GM21528 (cell line): ENCODE results near the gene FBXL4.

Experiments used
- ATAC-seq: cut with Tn5 transposase; IDR thresholded peaks from one replicate; pipeline ENCODE4 v1.9.1; 2021; ENCODE audit warnings: mild to moderate bottlenecking, moderate library complexity; ENCODE audit not compliant: unreplicated experiment, low FRiP score

The FBXL4 gene

DNA sequence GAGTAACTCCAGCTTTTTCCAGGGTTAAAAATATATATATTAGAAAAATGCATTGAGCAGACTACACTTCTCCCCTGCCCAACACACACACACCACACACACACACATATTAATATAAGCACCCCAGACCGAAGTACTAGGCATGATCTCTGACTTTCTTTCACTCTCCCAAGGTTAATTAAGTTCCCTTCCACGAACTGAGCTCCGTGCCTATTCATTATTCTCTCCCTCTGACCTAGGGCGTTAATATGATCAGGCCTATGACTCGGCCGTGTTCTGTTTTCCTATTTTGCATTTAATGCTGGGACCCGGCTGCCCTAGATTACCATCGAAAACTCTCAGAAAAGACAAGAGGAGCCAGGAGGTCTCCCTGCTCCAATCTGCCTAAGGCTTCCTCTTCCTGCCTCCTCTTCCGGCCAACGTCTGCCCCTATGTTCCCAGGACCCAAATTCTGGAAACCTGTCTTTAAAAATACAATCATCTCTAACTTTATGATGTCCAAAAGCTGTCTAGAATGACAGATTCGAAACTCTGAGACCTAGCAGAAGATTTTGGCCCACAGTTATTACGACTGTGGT lies 119.4 kb downstream of the FBXL4 start:
- no peak for ATAC-seq

DNA sequence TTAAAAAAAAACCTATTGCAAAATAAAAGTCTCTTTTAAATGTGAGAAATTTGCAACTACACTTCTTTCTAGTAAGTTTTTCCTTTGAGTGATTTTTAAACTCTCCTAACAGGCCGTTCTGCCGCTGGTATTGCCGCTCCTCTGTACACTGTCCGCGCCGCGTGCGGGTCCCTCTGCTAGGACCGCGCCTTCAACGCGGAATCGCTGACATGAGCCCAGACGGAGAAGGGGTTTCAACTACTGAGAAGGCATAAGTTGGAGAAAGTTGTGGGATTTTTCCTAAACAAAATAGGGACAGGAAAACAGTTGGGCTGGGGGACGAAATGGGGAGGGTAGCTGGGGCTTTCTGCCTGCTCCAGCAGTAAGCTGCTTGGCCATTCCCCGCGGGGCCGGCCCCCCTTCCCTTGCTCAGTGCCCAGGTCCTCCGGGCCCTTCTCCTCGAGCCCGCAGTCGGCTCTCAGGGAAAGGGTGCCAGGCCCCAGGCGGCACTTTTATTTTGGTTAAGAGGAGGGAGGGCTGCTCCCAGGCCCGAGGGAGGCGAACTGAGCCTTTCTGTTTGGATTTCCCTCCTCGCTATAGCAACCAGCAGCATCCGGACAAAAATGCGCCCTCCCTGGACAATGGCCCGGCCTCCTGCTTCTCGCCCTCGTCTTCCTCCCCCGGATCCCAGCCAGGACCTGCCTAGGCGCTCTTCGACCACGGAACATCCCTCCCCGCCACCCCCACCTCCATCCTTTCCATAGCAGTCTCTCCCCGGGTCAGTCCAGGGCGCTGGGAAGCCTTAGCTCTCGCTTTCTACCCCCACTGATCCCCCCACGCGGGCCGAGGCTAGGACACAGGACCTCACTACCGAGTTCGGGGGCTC lies 120.2 kb downstream of the FBXL4 start:
- ATAC-seq, result no peak

DNA sequence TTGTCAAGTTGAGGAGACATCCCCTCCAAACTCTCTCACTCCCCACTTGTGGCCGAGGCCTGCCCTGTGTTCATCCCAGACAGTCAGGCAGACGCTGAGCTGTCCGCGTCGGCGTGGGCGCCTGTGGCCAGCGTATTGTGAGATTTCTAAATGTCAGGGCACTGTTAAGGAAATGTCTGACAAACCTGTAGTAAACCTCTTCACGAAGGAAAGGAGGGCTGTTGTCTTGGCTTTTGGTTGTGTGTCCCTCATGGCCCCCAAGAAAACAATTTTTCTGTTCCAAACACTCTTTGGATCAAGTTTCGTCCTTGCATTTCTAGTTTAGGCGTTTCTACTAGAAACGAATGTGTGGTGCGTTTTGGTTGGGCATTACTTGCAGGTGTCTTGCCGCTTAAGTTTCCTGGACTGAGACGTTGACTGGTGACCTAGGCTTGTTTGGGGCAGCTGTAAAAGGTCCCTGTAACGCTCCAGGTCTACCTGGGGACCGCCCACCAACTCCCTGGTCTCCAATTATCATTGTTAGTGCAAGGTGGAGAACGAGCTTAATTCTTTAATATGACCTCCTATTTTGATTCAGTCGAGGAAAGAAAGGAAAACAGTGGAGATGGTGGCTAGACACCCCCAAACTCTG lies 122.0 kb downstream of the FBXL4 start:
- ATAC-seq, result no peak

DNA sequence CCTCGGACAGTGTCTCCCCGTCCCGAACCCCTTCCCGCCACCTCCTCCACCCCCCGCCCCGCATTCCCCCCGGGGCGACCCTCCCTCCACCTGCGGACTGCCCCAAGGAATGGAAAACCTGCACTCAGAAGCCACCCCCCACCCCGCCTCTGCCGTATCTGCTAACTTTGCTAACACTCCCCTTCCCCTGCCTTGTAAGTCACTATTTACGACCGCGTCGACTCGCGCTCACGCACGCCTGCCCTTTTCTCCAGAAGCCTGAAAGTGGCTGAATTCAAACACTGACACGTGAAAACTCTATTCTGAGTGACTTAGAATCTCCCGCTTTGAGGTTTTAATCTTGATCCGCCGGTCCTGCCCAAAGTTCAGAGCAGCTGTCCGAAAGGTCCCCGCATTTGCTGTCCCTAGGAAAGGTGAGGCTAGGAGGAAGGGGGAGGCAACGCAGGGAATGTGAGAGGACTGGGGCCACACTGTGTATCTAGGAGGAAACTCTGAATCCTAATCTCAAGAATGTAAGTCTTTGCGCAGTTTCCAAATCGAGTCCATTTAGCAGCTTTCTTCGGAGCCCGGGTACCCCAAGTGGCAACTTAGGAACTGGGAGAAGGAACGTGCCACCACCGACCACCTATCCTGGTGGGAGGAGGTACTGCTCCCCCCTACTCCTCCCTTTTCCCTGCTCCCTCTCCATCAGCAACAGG lies 122.7 kb downstream of the FBXL4 start:
- no peak for ATAC-seq

DNA sequence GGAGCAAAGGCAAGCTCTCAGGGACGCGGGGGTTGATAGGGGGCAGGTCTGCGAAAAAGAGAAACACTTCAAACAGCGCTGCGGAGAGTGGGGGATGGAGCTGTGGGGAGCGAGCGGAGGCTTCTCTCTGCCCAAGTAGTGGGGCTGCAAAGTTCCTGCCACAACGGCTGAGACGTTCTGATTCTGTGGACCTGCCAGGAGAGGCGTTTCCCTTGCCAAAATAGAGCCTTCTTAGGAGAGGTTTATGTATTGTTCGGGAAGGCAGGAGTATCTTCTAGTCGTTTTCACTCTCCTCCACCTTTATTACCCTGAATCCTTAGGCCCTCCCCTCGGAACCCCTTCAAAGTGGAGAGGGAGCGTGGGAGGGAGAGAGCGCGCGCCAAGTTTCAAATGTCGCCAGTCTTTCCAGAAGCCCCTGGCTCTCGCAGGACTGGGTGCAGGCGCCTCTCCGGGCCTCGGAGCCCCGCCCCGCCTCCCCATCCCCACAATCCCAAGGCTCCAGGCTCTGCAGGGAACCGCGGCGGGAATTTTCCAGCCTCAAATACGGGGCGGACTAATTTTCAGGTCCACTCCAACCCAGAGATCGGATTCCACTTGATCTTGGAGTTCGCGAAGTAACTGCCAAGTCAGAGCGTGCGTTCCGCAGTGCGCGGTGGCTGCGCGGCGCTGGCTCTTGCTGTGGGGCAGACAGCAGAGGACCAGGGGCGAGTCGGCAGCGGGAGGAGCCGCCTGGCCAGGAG lies 123.4 kb downstream of the FBXL4 start:
- ATAC-seq, result no peak

DNA sequence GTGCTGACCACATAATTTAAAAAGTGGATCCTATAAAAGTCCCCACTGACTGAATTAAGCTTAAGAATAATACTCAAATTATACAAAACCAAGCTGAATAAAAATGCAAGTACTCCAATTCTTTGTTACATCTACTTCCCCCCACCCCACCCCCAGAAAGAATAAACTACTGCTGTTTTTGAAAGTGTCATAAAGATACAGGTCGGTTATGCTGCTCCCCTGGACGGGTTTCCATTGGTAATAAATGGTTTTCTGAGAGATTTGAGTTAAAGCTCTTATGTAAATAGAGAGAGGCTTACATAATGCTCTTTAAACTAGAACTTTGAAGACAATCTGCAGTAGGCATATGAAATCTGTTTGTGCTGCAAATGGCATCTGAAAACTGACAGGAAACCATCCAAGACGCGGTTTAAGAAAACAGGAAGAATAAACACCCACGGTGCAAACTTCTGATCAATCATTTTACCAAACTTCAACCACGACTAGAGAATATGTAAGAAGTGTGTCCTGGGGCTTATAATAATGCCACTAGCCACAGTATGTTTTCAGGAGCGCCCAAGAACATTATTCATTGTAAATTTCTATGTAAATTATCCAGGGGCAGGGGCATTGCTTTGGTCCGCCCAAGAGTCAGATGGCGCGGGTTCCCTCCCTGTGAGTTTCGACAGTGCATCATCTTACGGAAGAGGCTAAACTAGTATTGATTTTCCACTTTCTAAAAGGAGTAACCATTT lies 124.2 kb downstream of the FBXL4 start:
- ATAC-seq, result no peak

DNA sequence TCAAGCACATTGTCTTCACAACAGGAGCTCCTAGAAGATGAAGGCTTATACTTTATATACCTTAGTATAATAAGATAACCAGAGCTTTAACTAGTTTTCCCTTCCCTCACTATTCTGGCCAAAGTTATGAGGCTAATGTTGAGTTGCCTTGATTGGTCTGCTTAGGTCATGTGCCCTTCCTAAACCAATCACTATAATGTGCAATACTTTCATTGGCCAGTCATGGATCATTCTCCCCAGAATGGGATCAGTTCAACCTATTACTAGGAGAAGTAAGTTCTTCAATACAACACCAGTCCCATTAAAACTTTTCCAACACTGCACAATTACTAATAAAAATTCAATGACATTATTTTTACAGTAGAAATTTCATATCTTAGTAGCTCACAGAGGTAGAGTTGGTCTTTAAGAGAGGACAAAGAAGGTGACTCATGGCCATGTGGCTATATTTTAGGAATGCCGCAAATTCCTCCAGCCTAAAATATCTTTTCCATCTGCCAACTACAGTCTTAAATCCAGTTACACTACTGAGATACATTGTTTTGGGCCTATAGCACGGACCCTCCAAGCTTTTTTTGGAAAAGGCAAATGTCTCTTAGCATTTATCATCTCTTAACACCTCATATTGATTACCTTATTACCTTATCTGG lies 125.9 kb downstream of the FBXL4 start:
- ATAC-seq, result no peak
